ENCODE measurements around the gene ABCG2. TPM values are rescaled to one million over a fixed set of nuclear protein-coding genes. Genes with fewer than 3 reads are reported as not detected.

Gene ABCG2
- total and polyA plus RNA-seq, 2 of the 8 experiments (the other 6 are each of a cell fraction or from before 2014, with no cell fraction given): 2.4 to 4.6 TPM

DNA sequence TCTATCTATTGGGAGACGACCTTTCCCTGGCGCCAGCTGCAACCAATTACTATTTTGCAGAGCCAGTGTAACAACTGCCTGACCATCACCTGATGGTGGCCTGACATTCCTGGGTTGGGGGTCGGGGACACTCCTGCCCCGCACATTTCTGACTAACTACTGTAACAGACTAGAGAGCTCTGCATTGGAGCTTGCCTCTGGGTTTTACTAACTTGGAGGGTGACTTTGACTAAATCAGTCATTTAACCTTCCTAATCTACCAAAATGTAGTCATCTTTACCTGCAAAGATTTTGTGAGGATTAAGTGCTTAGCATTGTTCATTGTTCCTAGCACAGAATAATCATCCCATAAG lies 37.5 kb upstream of the ABCG2 start:
- DNase-seq (ENCODE audit: low read depth in 1 of 2, low spot score in 2 of 2): peak in 1 of 2 experiments; percentile 51
- peak; percentile 24 for FAIRE-seq
- Histone ChIP-seq H4K8ac (ENCODE audit: extremely low read depth, insufficient read depth, low read length) (no peak overlapping the region), H2AK5ac (ENCODE audit: low read depth, low read length) (no peak overlapping the region), H4K20me1 (replicated peaks in 1 of 2; ENCODE audit: control insufficient read depth in 1 of 2, insufficient read depth in 2 of 2, low read length in 2 of 2) (no peaks in the 10 kb centered on the region), H3K9ac (replicated peaks in 1 of 4; ENCODE audit: extremely low read depth in 1 of 4, low read depth in 3 of 4, low read length in 3 of 4) (no peak overlapping the region), H3K4me2 (ENCODE audit: insufficient read depth in 1 of 2, low read depth in 2 of 2, low read length in 2 of 2) (no peak overlapping the region), H2BK12ac (ENCODE audit: low read depth, low read length) (no peak overlapping the region), H3K4me1 (replicated peaks in 1 of 4; ENCODE audit: control insufficient read depth in 3 of 4, insufficient read depth in 4 of 4, low read length in 3 of 4) (peaks cover 2 to 8% (median 4%) of the 10 kb centered on the region in 4 experiments; a peak in 3 of 7 replicates), H3K23ac (ENCODE audit: insufficient read length) (no peak overlapping the region), H4K91ac (replicated peaks; ENCODE audit: insufficient read length, low read length) (no peak overlapping the region), H4K5ac (ENCODE audit: insufficient read length, low read depth, low read length) (no peak overlapping the region), H2AFZ (ENCODE audit: low read length) (peak overlapping the region; percentile 70), H3K9me3 (ENCODE audit: insufficient read depth in 2 of 2, low read depth in 1 of 2, low read length in 1 of 2) (no peaks in the 10 kb centered on the region), H3K14ac (ENCODE audit: insufficient read length) (no peak overlapping the region), H3K23me2 (ENCODE audit: low read depth, low read length) (no peaks in the 10 kb centered on the region), H3K27me3 (replicated peaks in 1 of 4; ENCODE audit: control insufficient read depth in 3 of 4, extremely low read depth in 1 of 4, insufficient read depth in 3 of 4, low read length in 3 of 4) (no peaks in the 10 kb centered on the region), H2BK15ac (ENCODE audit: low read length) (no peak overlapping the region), H2BK20ac (ENCODE audit: low read length) (no peak overlapping the region), H2BK5ac (ENCODE audit: low read depth, low read length) (peak overlapping the region; percentile 67; the same call in 1 of the 2 replicates), H3K36me3 (ENCODE audit: control insufficient read depth in 2 of 4, insufficient read depth in 4 of 4, low read length in 3 of 4) (no peaks in the 10 kb centered on the region), H2BK120ac (replicated peaks; ENCODE audit: low read depth, low read length) (no peak overlapping the region), H3K4ac (replicated peaks; ENCODE audit: insufficient read length, low read depth, low read length) (no peak overlapping the region), H3K79me1 (ENCODE audit: low read depth, low read length) (no peaks in the 10 kb centered on the region), H3K79me2 (ENCODE audit: control insufficient read depth in 1 of 2, insufficient read depth in 2 of 2, low read length in 2 of 2) (no peaks in the 10 kb centered on the region), H3K4me3 (ENCODE audit: extremely low read depth in 1 of 4, insufficient read depth in 2 of 4, low read depth in 3 of 4, low read length in 4 of 4) (no peak overlapping the region), H3K18ac (ENCODE audit: extremely low read depth, low read length) (no peak overlapping the region), H3K27ac (ENCODE audit: low read depth, low read length) (no peak overlapping the region), H3K56ac (replicated peaks; ENCODE audit: insufficient read length, low read depth, low read length) (no peak overlapping the region)
- ChIA-PET CTCF (ENCODE audit: partially characterized antibody) (interaction anchor here (0.9 to 1.0 kb wide), 2 partner anchors 16 to 60 kb away, joined by 3 to 4 read pairs; no protein-coding TSS in a partner anchor), POLR2A (ENCODE audit: partially characterized antibody) (interaction anchor here (1.9 kb wide), 1 partner anchor 18 kb away, joined by 6 read pairs; no protein-coding TSS in a partner anchor)
- no peak for TF ChIP-seq SIRT6 (IDR thresholded peaks at IDR 0.05; ENCODE audit: low read length)
- TF ChIP-seq ASH2L (IDR thresholded peaks at IDR 0.05; ENCODE audit: low read length): no peak
- TF ChIP-seq SP1 (IDR thresholded peaks at IDR 0.05; ENCODE audit: low read depth, low read length): peak; percentile 36; the same call in 1 of the 2 replicates
- peak; percentile 86 for TF ChIP-seq TEAD4 (IDR thresholded peaks at IDR 0.05; ENCODE audit: low read depth, low read length)
- WGBS, 2 experiments (ENCODE audit: extremely low coverage in 1 of 2, insufficient coverage in 1 of 2, insufficient read length in 1 of 2, insufficient replicate concordance in 2 of 2, low coverage in 1 of 2, low lambda C conversion rate in 2 of 2, missing lambda C conversion rate in 1 of 2): 83% methylated on average over 4 of the region's 4 CpGs; no CpG with 5 or more reads in 1 of the 2 experiments
